ENCODE results near the gene RGS12.

DNA sequence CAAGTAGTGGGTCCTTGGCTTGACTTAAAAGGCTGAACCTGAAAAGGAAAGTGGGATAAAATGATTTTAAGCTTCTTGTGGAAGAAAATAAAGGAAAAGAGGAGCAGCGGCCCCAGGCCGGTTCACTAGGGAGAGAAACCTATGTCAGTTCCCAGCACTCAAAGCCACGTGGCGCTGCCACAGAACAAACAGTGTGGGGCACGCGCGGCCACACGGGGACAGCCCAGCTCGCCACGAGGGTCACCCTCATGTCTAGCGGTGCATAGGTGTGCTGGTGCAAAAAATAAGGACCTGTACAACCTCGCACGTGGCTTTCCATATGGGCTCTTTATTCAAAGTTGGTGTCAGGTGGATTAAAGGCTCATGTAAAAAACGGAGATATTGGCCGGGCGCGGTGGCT lies 26.7 kb upstream of the RGS12 start:
- TF ChIP-seq, protein P1, sequence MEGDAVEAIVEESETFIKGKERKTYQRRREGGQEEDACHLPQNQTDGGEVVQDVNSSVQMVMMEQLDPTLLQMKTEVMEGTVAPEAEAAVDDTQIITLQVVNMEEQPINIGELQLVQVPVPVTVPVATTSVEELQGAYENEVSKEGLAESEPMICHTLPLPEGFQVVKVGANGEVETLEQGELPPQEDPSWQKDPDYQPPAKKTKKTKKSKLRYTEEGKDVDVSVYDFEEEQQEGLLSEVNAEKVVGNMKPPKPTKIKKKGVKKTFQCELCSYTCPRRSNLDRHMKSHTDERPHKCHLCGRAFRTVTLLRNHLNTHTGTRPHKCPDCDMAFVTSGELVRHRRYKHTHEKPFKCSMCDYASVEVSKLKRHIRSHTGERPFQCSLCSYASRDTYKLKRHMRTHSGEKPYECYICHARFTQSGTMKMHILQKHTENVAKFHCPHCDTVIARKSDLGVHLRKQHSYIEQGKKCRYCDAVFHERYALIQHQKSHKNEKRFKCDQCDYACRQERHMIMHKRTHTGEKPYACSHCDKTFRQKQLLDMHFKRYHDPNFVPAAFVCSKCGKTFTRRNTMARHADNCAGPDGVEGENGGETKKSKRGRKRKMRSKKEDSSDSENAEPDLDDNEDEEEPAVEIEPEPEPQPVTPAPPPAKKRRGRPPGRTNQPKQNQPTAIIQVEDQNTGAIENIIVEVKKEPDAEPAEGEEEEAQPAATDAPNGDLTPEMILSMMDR (IDR thresholded peaks at IDR 0.05) = no peak
- TF ChIP-seq ZFX (IDR thresholded peaks at IDR 0.05; ENCODE audit: borderline replicate concordance) = no peak
